ENCODE results near the gene RNF180. TPM values are rescaled to one million over a fixed set of nuclear protein-coding genes. Genes with fewer than 3 reads are reported as not detected.

The RNF180 gene
- total RNA-seq, 1 experiment from 2014 or later: 0.61 TPM

DNA sequence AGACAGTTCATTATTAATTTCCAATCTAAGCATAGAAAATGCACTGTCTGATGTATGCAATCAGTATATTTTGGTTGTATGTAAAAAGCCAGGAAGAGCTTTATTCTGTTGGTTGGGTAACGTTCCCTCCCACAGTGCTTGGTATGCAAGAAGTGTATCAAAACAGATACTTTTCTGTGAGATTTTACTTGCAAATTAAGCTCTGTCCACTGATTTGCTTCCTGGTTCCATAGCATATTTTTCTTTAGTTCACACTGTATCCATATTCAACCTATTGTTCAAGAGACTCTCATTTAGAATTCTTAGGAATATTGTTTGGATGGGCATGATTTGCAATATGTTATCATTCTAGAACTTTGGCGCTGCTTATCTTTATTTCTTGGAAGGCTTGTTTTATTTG, 47.4 kb downstream of the RNF180 start:
- no peak for DNase-seq
- no peaks in the 10 kb centered on the region for H3K36me3 Mint-ChIP-seq (ENCODE audit: insufficient read depth, unreplicated experiment)
- H3K27me3 ChIP-seq (replicated peaks; ENCODE audit: control insufficient read depth, insufficient read depth, low read length): no peaks in the 10 kb centered on the region
- intact Hi-C loops (cut with micrococcal nuclease; ENCODE audit: unreplicated experiment): no loop called here
- no peaks in the 10 kb centered on the region for H3K36me3 ChIP-seq (ENCODE audit: control insufficient read depth, insufficient read depth, low read length)
- no peak overlapping the region for H3K4me3 Mint-ChIP-seq (ENCODE audit: unreplicated experiment)
- no peaks in the 10 kb centered on the region for H3K9me3 Mint-ChIP-seq (ENCODE audit: unreplicated experiment)
- BruUV-seq (replicated peaks): no TSS peak
- H3K27me3 Mint-ChIP-seq (ENCODE audit: insufficient read depth, unreplicated experiment): no peaks in the 10 kb centered on the region
- no peaks in the 10 kb centered on the region for H3K4me1 Mint-ChIP-seq (ENCODE audit: low read depth, unreplicated experiment)
- CTCF ChIA-PET: no interaction called here
- H3K9me3 ChIP-seq: no peaks in the 10 kb centered on the region
- no peaks in the 10 kb centered on the region for H3K4me1 ChIP-seq
- POLR2A ChIA-PET: no interaction called here
- no peak overlapping the region for H3K4me3 ChIP-seq (ENCODE audit: low read depth, low read length)
- TF ChIP-seq, protein P1, sequence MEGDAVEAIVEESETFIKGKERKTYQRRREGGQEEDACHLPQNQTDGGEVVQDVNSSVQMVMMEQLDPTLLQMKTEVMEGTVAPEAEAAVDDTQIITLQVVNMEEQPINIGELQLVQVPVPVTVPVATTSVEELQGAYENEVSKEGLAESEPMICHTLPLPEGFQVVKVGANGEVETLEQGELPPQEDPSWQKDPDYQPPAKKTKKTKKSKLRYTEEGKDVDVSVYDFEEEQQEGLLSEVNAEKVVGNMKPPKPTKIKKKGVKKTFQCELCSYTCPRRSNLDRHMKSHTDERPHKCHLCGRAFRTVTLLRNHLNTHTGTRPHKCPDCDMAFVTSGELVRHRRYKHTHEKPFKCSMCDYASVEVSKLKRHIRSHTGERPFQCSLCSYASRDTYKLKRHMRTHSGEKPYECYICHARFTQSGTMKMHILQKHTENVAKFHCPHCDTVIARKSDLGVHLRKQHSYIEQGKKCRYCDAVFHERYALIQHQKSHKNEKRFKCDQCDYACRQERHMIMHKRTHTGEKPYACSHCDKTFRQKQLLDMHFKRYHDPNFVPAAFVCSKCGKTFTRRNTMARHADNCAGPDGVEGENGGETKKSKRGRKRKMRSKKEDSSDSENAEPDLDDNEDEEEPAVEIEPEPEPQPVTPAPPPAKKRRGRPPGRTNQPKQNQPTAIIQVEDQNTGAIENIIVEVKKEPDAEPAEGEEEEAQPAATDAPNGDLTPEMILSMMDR (IDR thresholded peaks at IDR 0.05; ENCODE audit: insufficient read depth in 1 of 2, low read depth in 1 of 2, low read length in 1 of 2, severe bottlenecking in 1 of 2, unreplicated experiment in 1 of 2): no peak
- no peak overlapping the region for H3K27ac Mint-ChIP-seq (ENCODE audit: unreplicated experiment)

DNA sequence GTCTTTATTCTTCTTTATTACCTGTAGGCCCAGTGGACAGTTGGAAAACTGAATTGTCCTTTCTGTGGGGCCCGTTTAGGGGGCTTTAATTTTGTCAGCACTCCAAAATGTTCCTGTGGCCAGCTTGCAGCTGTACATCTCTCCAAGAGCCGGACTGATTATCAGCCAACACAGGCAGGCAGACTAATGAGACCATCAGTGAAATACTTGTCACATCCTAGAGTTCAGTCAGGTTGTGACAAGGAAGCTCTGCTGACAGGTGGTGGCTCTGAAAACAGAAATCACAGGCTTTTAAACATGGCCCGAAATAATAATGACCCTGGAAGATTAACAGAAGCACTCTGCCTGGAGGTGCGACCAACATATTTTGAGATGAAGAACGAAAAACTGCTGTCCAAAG, 47.9 kb downstream of the RNF180 start:
- Histone ChIP-seq H3K4me3 (ENCODE audit: low read depth, low read length) (no peak overlapping the region), H3K9me3 (no peaks in the 10 kb centered on the region), H3K27me3 (replicated peaks; ENCODE audit: control insufficient read depth, insufficient read depth, low read length) (no peaks in the 10 kb centered on the region), H3K4me1 (no peaks in the 10 kb centered on the region), H3K36me3 (ENCODE audit: control insufficient read depth, insufficient read depth, low read length) (no peaks in the 10 kb centered on the region)
- intact Hi-C loops (cut with micrococcal nuclease; ENCODE audit: unreplicated experiment): no loop called here
- CTCF ChIA-PET: no interaction called here
- Mint-ChIP-seq H3K27me3 (ENCODE audit: insufficient read depth, unreplicated experiment) (no peaks in the 10 kb centered on the region), H3K9me3 (ENCODE audit: unreplicated experiment) (no peaks in the 10 kb centered on the region), H3K4me1 (ENCODE audit: low read depth, unreplicated experiment) (no peaks in the 10 kb centered on the region), H3K4me3 (ENCODE audit: unreplicated experiment) (no peak overlapping the region), H3K36me3 (ENCODE audit: insufficient read depth, unreplicated experiment) (no peaks in the 10 kb centered on the region), H3K27ac (ENCODE audit: unreplicated experiment) (no peak overlapping the region)
- POLR2A ChIA-PET: no interaction called here
- BruUV-seq (replicated peaks): no TSS peak
- TF ChIP-seq, protein P1 (IDR thresholded peaks at IDR 0.05; ENCODE audit: insufficient read depth in 1 of 2, low read depth in 1 of 2, low read length in 1 of 2, severe bottlenecking in 1 of 2, unreplicated experiment in 1 of 2): no peak
- no peak for DNase-seq

DNA sequence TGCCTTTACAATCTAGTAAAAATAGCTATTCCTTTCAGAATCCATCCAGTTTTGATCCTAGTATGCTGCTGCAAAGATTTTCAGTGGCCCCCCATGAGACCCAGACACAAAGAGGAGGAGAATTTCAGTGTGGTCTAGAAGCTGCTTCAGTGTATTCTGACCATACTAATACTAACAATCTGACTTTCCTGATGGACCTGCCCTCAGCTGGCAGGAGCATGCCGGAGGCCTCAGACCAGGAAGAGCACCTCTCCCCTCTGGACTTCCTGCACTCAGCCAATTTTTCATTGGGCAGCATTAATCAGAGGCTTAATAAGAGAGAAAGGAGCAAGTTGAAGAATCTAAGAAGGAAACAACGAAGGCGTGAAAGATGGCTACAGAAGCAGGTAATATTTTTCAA, 48.5 kb downstream of the RNF180 start:
- no peaks in the 10 kb centered on the region for H3K36me3 ChIP-seq (ENCODE audit: control insufficient read depth, insufficient read depth, low read length)
- Mint-ChIP-seq H3K4me3 (ENCODE audit: unreplicated experiment) (no peak overlapping the region), H3K27ac (ENCODE audit: unreplicated experiment) (no peak overlapping the region), H3K9me3 (ENCODE audit: unreplicated experiment) (no peaks in the 10 kb centered on the region), H3K4me1 (ENCODE audit: low read depth, unreplicated experiment) (no peaks in the 10 kb centered on the region), H3K27me3 (ENCODE audit: insufficient read depth, unreplicated experiment) (no peaks in the 10 kb centered on the region), H3K36me3 (ENCODE audit: insufficient read depth, unreplicated experiment) (no peaks in the 10 kb centered on the region)
- CTCF ChIA-PET: no interaction called here
- DNase-seq: no peak
- no peaks in the 10 kb centered on the region for H3K9me3 ChIP-seq
- H3K27me3 ChIP-seq (replicated peaks; ENCODE audit: control insufficient read depth, insufficient read depth, low read length): no peaks in the 10 kb centered on the region
- intact Hi-C loops (cut with micrococcal nuclease; ENCODE audit: unreplicated experiment): no loop called here
- no TSS peak for BruUV-seq (replicated peaks)
- POLR2A ChIA-PET: no interaction called here
- H3K4me3 ChIP-seq (ENCODE audit: low read depth, low read length): no peak overlapping the region
- TF ChIP-seq, protein P1 (IDR thresholded peaks at IDR 0.05; ENCODE audit: insufficient read depth in 1 of 2, low read depth in 1 of 2, low read length in 1 of 2, severe bottlenecking in 1 of 2, unreplicated experiment in 1 of 2): no peak
- no peaks in the 10 kb centered on the region for H3K4me1 ChIP-seq

All from Caco-2 (cell line).